Mesendoderm (in vitro differentiated cells): Measurements from ENCODE around the gene POLR2F.
A peak's percentile ranks its signal among the peaks of the same experiment; 100 is the strongest.
"Not testable (repeated sequence)": the region's sequence is repeated elsewhere in the genome, so short reads cannot be mapped to it uniquely, and the experiment has no call there.

ENCODE experiments used
- DNase-seq: peaks from one replicate; pipeline ENCODE4 v3.0.0; 2013
- H2AK5ac ChIP-seq: 2 replicates; pipeline ENCODE4 v1.6.1; 2013; ENCODE audit warnings: low read length, inconsistent platforms
- H2BK120ac ChIP-seq: 2 replicates; pipeline ENCODE4 v1.6.1; 2013; ENCODE audit warnings: low read depth, mild to moderate bottlenecking, low read length, moderate library complexity, mixed read lengths
- H2BK15ac ChIP-seq: replicated peaks from 2 replicates; pipeline ENCODE4 v1.6.1; 2013; ENCODE audit warnings: low read depth, mild to moderate bottlenecking, moderate library complexity
- H2BK5ac ChIP-seq: 2 replicates; pipeline ENCODE4 v1.6.1; 2013; ENCODE audit warnings: low read length, inconsistent platforms
- H3K18ac ChIP-seq: 2 replicates; pipeline ENCODE4 v1.6.1; 2013; ENCODE audit warnings: mild to moderate bottlenecking, low read length, mixed read lengths
- H3K23ac ChIP-seq: one replicate; pipeline ENCODE4 v1.6.1; 2013; ENCODE audit warnings: low read length
- H3K27ac ChIP-seq: 2 replicates; pipeline ENCODE4 v1.5.1; 2013; ENCODE audit warnings: low read depth, mild to moderate bottlenecking, inconsistent platforms, low read length, moderate library complexity
- H3K27me3 ChIP-seq: 2 replicates; pipeline ENCODE4 v1.6.1; 2013; ENCODE audit warnings: low read length, control low read depth, mild to moderate bottlenecking, inconsistent platforms; ENCODE audit not compliant: insufficient read depth, poor library complexity
- H3K36me3 ChIP-seq: 2 replicates; pipeline ENCODE4 v1.6.1; 2013; ENCODE audit warnings: low read length, inconsistent platforms; ENCODE audit not compliant: control insufficient read depth, insufficient read depth
- H3K4ac ChIP-seq: one replicate; pipeline ENCODE4 v1.6.1; 2013; ENCODE audit warnings: low read depth, mild to moderate bottlenecking, low read length, moderate library complexity
- H3K4me1 ChIP-seq: 2 replicates; pipeline ENCODE4 v1.6.1; 2013; ENCODE audit warnings: low read depth, low read length, inconsistent platforms; ENCODE audit not compliant: control insufficient read depth
- H3K4me2 ChIP-seq: 2 replicates; pipeline ENCODE4 v1.6.1; 2013; ENCODE audit warnings: low read length
- H3K4me3 ChIP-seq: 2 replicates; pipeline ENCODE4 v1.5.1; 2013; ENCODE audit warnings: mild to moderate bottlenecking, low read length
- H3K56ac ChIP-seq: one replicate; pipeline ENCODE4 v1.6.1; 2013; ENCODE audit warnings: low read length
- H3K79me1 ChIP-seq: 2 replicates; pipeline ENCODE4 v1.6.1; 2013; ENCODE audit warnings: low read length, inconsistent platforms
- H3K79me2 ChIP-seq: 2 replicates; pipeline ENCODE4 v1.6.1; 2013; ENCODE audit warnings: mild to moderate bottlenecking, low read length; ENCODE audit not compliant: control insufficient read depth, insufficient read depth
- H3K9ac ChIP-seq: 2 replicates; pipeline ENCODE4 v1.6.1; 2013; ENCODE audit warnings: low read length, inconsistent platforms
- H4K5ac ChIP-seq: one replicate; pipeline ENCODE4 v1.6.1; 2013; ENCODE audit warnings: low read length
- H4K8ac ChIP-seq: one replicate; pipeline ENCODE4 v1.6.1; 2013; ENCODE audit warnings: low read depth, mild to moderate bottlenecking, control low read depth, low read length, moderate library complexity
- WGBS: extraction: QIAGEN DNeasy Blood & Tissue Kit; methylation state at CpG from one replicate; pipeline ENCODE4 v1.1.7; 2013; ENCODE audit warnings: low lambda C conversion rate, missing lambda C conversion rate; ENCODE audit not compliant: insufficient coverage; ENCODE audit errors: extremely low coverage; 5-methylcytosine and 5-hydroxymethylcytosine counted together

POLR2F gene

GRCh38 chr22:37976022-37976421 is 22.5 kb downstream of the POLR2F start:
- no CpG with 5 or more reads among the region's 8 CpGs for WGBS
- H3K27ac ChIP-seq, H3K56ac ChIP-seq, H3K4me1 ChIP-seq, DNase-seq, H3K18ac ChIP-seq, H3K4ac ChIP-seq, H2BK5ac ChIP-seq, H4K8ac ChIP-seq, H4K5ac ChIP-seq, H3K9ac ChIP-seq, H2AK5ac ChIP-seq, H2BK120ac ChIP-seq, H3K79me1 ChIP-seq, H3K36me3 ChIP-seq, H3K4me2 ChIP-seq, H2BK15ac ChIP-seq, H3K27me3 ChIP-seq, H3K4me3 ChIP-seq, H3K79me2 ChIP-seq, H3K23ac ChIP-seq: not testable (repeated sequence)

GRCh38 chr22:37976547-37976946 is 23.0 kb downstream of the POLR2F start:
- Histone ChIP-seq H3K9ac (no peak overlapping the region), H3K4me1 (peaks cover 2% of the 10 kb centered on the region), H3K27me3 (no peaks in the 10 kb centered on the region), H3K27ac (no peak overlapping the region), H4K8ac (no peak overlapping the region), H3K23ac (no peak overlapping the region), H2BK5ac (no peak overlapping the region), H4K5ac (no peak overlapping the region), H2BK15ac (no peak overlapping the region), H3K79me1 (no peaks in the 10 kb centered on the region), H2AK5ac (no peak overlapping the region), H3K79me2 (no peaks in the 10 kb centered on the region), H3K18ac (no peak overlapping the region), H2BK120ac (no peak overlapping the region), H3K4me2 (no peak overlapping the region), H3K4ac (no peak overlapping the region), H3K36me3 (no peaks in the 10 kb centered on the region), H3K56ac (no peak overlapping the region), H3K4me3 (no peak overlapping the region)
- no peak for DNase-seq
- no CpG with 5 or more reads among the region's 4 CpGs for WGBS

GRCh38 chr22:37979782-37980181 is 26.3 kb downstream of the POLR2F start:
- Histone ChIP-seq H3K4ac (no peak overlapping the region), H3K27me3 (no peaks in the 10 kb centered on the region), H3K36me3 (no peaks in the 10 kb centered on the region), H3K23ac (no peak overlapping the region), H2BK5ac (no peak overlapping the region), H2AK5ac (no peak overlapping the region), H4K5ac (no peak overlapping the region), H3K79me1 (no peaks in the 10 kb centered on the region), H2BK15ac (no peak overlapping the region), H3K9ac (no peak overlapping the region), H3K18ac (no peak overlapping the region), H3K4me2 (no peak overlapping the region), H4K8ac (no peak overlapping the region), H3K4me3 (no peak overlapping the region), H3K79me2 (no peaks in the 10 kb centered on the region), H2BK120ac (no peak overlapping the region), H3K4me1 (peaks cover 3% of the 10 kb centered on the region), H3K56ac (no peak overlapping the region), H3K27ac (no peak overlapping the region)
- WGBS, result no CpG with 5 or more reads among the region's 8 CpGs
- DNase-seq, result peak; percentile 7

- no peak overlapping the region for H3K18ac ChIP-seq
- H3K9ac ChIP-seq, result no peak overlapping the region
- no peaks in the 10 kb centered on the region for H3K27me3 ChIP-seq
- no CpG with 5 or more reads among the region's 6 CpGs for WGBS
- H4K5ac ChIP-seq, result no peak overlapping the region
- H2BK5ac ChIP-seq, result no peak overlapping the region
- H3K56ac ChIP-seq, result no peak overlapping the region
- no peak overlapping the region for H3K4ac ChIP-seq
- H3K4me1 ChIP-seq, result peaks cover 10% of the 10 kb centered on the region
- H2BK15ac ChIP-seq, result no peak overlapping the region
- no peak overlapping the region for H2AK5ac ChIP-seq
- H3K79me1 ChIP-seq, result no peaks in the 10 kb centered on the region
- no peak overlapping the region for H3K27ac ChIP-seq
- no peak overlapping the region for H2BK120ac ChIP-seq
- no peak overlapping the region for H3K23ac ChIP-seq
- no peak overlapping the region for H4K8ac ChIP-seq
- H3K79me2 ChIP-seq, result no peaks in the 10 kb centered on the region
- H3K4me3 ChIP-seq, result no peak overlapping the region
- DNase-seq, result no peak
- H3K36me3 ChIP-seq, result no peaks in the 10 kb centered on the region
- no peak overlapping the region for H3K4me2 ChIP-seq
These were observed 27.9 kb downstream of the POLR2F start for GRCh38 chr22:37981282-37982011.

GRCh38 chr22:37982151-37982785 is 28.8 kb downstream of the POLR2F start:
- Histone ChIP-seq H3K4me2 (no peak overlapping the region), H3K4ac (no peak overlapping the region), H3K56ac (no peak overlapping the region), H3K9ac (no peak overlapping the region), H3K4me3 (no peak overlapping the region), H3K36me3 (no peaks in the 10 kb centered on the region), H3K79me2 (no peaks in the 10 kb centered on the region), H3K23ac (no peak overlapping the region), H2AK5ac (no peak overlapping the region), H4K5ac (no peak overlapping the region), H3K79me1 (no peaks in the 10 kb centered on the region), H3K27me3 (no peaks in the 10 kb centered on the region), H3K27ac (no peak overlapping the region), H2BK5ac (no peak overlapping the region), H3K4me1 (peaks cover 10% of the 10 kb centered on the region), H2BK120ac (no peak overlapping the region), H4K8ac (no peak overlapping the region), H3K18ac (no peak overlapping the region), H2BK15ac (no peak overlapping the region)
- no peak for DNase-seq
- no CpG with 5 or more reads among the region's 8 CpGs for whole genome bisulfite sequencing
